Thyroid gland (tissue), 4 donors: ENCODE data around the gene ARHGEF3. TPM values are rescaled to one million over a fixed set of nuclear protein-coding genes. Genes with fewer than 3 reads are reported as not detected.

Source experiments
- DNase-seq, 2 donors: peaks; one replicate each; pipeline ENCODE4 v3.0.0-alpha.2; 2019
- H3K27ac ChIP-seq, 3 donors: fragments of 200-600 bp; sonication (generic); 1 replicate in 2 of 3; 2 replicates in 1 of 3; pipeline ENCODE4 v1.5.1; 2016 to 2019; ENCODE audit warnings: mild to moderate bottlenecking in 1 of 3, moderate library complexity in 1 of 3
- H3K27me3 ChIP-seq: fragments of 200-600 bp; sonication (generic); one replicate; pipeline ENCODE4 v1.5.1; 2019
- H3K36me3 ChIP-seq, 2 donors: fragments of 200-600 bp; sonication (generic); one replicate each; pipeline ENCODE4 v1.5.1; 2016 to 2019
- H3K4me1 ChIP-seq, 2 donors: fragments of 200-600 bp; sonication (generic); one replicate each; pipeline ENCODE4 v1.5.1; 2017 to 2019
- H3K4me3 ChIP-seq, 3 donors: fragments of 200-600 bp; sonication (generic); replicated peaks in 1 of 3; 1 replicate in 2 of 3; 2 replicates in 1 of 3; pipeline ENCODE4 v1.5.1; 2016; ENCODE audit warnings: mild to moderate bottlenecking in 1 of 3
- H3K9me3 ChIP-seq: fragments of 200-600 bp; sonication (generic); one replicate; pipeline ENCODE4 v1.5.1; 2017
- POLR2A ChIP-seq, 2 donors: fragments of 450-650 bp; IDR thresholded peaks; one replicate each; pipeline ENCODE4 v1.6.1; 2017; ENCODE audit warnings: antibody characterized with exemption in 2 of 2, mild to moderate bottlenecking in 2 of 2, moderate library complexity in 1 of 2
- WGBS, 2 donors: methylation state at CpG; one replicate each; pipeline ENCODE4 v1.1.5; 2017; 5-methylcytosine and 5-hydroxymethylcytosine counted together
- intact Hi-C: fragments of 100-400 bp; cut with DNase I; formaldehyde crosslinking; loops from one replicate; pipeline ENCODE4 v1.15.1; 2023
- total RNA-seq, 4 donors: library from RNA; depleted of rRNA; stranded (reverse); fragments of >200 nt; gene quantifications; one replicate each; pipeline ENCODE4 v1.2.3, GENCODE V29; 2016
- TF ChIP-seq, protein P1 (sequence below), 6 experiments: fragments of 200-600 bp in 3 of 6; fragments of 450-650 bp in 3 of 6; sonication (generic) in 3 of 6; IDR thresholded peaks; one replicate each; pipeline ENCODE4 v1.5.1; 2016 to 2019; ENCODE audit warnings: antibody characterized with exemption in 6 of 6, mild to moderate bottlenecking in 2 of 6, inconsistent platforms in 1 of 6, moderate library complexity in 1 of 6

The ARHGEF3 gene
- total RNA-seq = 10 to 100 TPM; 15.7 to 20.8 (median 18.8) TPM

- H3K27me3 ChIP-seq = no peaks in the 10 kb centered on the region
- WGBS, 2 donors = 0 to 1% methylated on average over 27 to 30 of the region's 60 CpGs
These were observed at the start of gene ARHGEF3 for GRCh38 chr3:56801662-56802377. Gene ARHGEF3, minus strand, starts transcription at chr3:56801949. Its CDS starts 151 bp downstream, at chr3:56801798.

DNA sequence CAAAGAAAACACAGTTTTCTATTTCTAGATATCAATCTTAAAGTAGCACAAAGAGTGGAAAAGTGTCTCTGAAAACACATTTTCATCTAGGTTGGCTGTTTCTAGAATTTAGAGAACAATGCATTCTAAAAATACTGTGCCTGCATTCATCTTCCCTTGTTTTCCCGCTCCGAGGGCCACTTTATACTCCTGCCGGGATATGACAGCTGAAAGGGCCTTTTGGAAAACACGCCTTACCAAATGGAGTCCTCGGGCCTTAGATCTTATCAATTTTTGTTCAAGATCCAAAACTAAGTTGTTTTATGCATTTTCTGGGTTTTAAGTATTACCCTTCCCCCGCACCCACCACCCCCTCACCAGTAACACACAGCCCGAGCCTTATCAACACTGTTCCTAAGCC, 47.9 kb upstream of the ARHGEF3 start:
- no peaks in the 10 kb centered on the region for H3K36me3 ChIP-seq
- no peak for DNase-seq
- no peaks in the 10 kb centered on the region for H3K9me3 ChIP-seq
- no peak overlapping the region for H3K4me3 ChIP-seq
- no peaks in the 10 kb centered on the region for H3K27me3 ChIP-seq
- H3K27ac ChIP-seq = no peak overlapping the region
- WGBS, 2 donors = 77 to 84% methylated on average over 7 of the region's 7 CpGs
- intact Hi-C loops = no loop called here
- TF ChIP-seq, protein P1, sequence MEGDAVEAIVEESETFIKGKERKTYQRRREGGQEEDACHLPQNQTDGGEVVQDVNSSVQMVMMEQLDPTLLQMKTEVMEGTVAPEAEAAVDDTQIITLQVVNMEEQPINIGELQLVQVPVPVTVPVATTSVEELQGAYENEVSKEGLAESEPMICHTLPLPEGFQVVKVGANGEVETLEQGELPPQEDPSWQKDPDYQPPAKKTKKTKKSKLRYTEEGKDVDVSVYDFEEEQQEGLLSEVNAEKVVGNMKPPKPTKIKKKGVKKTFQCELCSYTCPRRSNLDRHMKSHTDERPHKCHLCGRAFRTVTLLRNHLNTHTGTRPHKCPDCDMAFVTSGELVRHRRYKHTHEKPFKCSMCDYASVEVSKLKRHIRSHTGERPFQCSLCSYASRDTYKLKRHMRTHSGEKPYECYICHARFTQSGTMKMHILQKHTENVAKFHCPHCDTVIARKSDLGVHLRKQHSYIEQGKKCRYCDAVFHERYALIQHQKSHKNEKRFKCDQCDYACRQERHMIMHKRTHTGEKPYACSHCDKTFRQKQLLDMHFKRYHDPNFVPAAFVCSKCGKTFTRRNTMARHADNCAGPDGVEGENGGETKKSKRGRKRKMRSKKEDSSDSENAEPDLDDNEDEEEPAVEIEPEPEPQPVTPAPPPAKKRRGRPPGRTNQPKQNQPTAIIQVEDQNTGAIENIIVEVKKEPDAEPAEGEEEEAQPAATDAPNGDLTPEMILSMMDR (IDR thresholded peaks at IDR 0.05) = no peak
- no peak for TF ChIP-seq POLR2A (IDR thresholded peaks at IDR 0.05)
- H3K4me1 ChIP-seq = peaks cover 0 to 11% of the 10 kb centered on the region in 2 donors

More at GRCh38 chr3:56801662-56802377, at the start of gene ARHGEF3:
- Histone ChIP-seq H3K36me3 (no peaks in the 10 kb centered on the region), H3K4me3 (peak within 1 kb of the TSS; percentile 21 to 93 (median 58)), H3K4me1 (peaks cover 22 to 24% of the 10 kb centered on the region in 2 donors), H3K27ac (peak within 1 kb of the TSS; percentile 51 to 69 (median 60)), H3K9me3 (no peaks in the 10 kb centered on the region)
- TF ChIP-seq, protein P1 (IDR thresholded peaks at IDR 0.05) = peak in 4 of 6 experiments; percentile 30 to 38 (median 34)
- peak; percentile 72 to 95 for TF ChIP-seq POLR2A (IDR thresholded peaks at IDR 0.05)
- intact Hi-C loops = loop anchor here (2.0 kb wide), 1 partner anchor 187 kb away; no protein-coding TSS in a partner anchor
- DNase-seq = peak; percentile 82 to 84

DNA sequence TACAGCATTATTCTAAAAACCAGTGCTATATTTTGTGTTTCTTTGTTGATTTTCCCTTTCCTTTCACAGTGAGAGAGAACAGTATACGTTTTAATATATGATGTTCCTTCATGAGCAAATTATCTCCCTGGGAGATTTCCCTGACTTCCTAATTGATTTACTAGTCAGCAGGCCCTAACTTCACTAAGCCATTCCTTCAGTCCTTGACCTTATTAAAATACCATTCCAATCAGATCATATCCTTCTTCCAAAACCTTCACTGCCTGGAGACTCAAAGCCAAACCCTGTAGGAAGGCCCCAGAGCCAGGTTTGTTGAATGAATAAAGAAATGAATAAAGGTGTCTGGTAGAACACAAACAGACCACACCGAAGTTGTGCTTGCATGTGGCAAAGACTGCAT, 43.8 kb upstream of the ARHGEF3 start:
- 92 to 97% methylated on average over 2 of the region's 2 CpGs for WGBS, 2 donors

GRCh38 chr3:56844536-56844935, 42.8 kb upstream of the ARHGEF3 start:
- Histone ChIP-seq H3K27me3 (no peaks in the 10 kb centered on the region), H3K9me3 (no peaks in the 10 kb centered on the region), H3K36me3 (no peaks in the 10 kb centered on the region), H3K27ac (no peak overlapping the region), H3K4me3 (no peak overlapping the region), H3K4me1 (peaks cover 0 to 7% of the 10 kb centered on the region in 2 donors)
- DNase-seq = no peak
- TF ChIP-seq POLR2A (IDR thresholded peaks at IDR 0.05) = no peak
- TF ChIP-seq, protein P1 (IDR thresholded peaks at IDR 0.05) = no peak
- intact Hi-C loops = no loop called here

More for the DNA sequence above, 43.8 kb upstream of the ARHGEF3 start:
- DNase-seq = no peak
- Histone ChIP-seq H3K4me1 (peaks cover 0 to 11% of the 10 kb centered on the region in 2 donors), H3K4me3 (no peak overlapping the region), H3K27ac (no peak overlapping the region), H3K9me3 (no peaks in the 10 kb centered on the region), H3K36me3 (no peaks in the 10 kb centered on the region), H3K27me3 (no peaks in the 10 kb centered on the region)
- intact Hi-C loops = no loop called here
- no peak for TF ChIP-seq POLR2A (IDR thresholded peaks at IDR 0.05)
- TF ChIP-seq, protein P1 (IDR thresholded peaks at IDR 0.05) = no peak
